HL-60 (cell line): ENCODE measurements around the gene CCDC88C.

Experiments
- DNase-seq, 2 experiments: peaks; one replicate each; pipeline ENCODE4 v3.0.0-alpha.2; 2010 to 2020; ENCODE audit warnings: low read depth in 1 of 2, low spot score in 1 of 2
- H3K27ac ChIP-seq: fragments of 250-450 bp; sonication (Bioruptor Pico); replicated peaks from 2 replicates; pipeline ENCODE4 v1.5.1; 2020; ENCODE audit warnings: mild to moderate bottlenecking, moderate library complexity
- H3K27me3 ChIP-seq: fragments of 250-450 bp; sonication (Bioruptor Pico); 2 replicates; pipeline ENCODE4 v1.5.1; 2021; ENCODE audit warnings: mild to moderate bottlenecking, moderate library complexity; ENCODE audit not compliant: insufficient read depth, poor library complexity, severe bottlenecking
- H3K4me3 ChIP-seq: replicated peaks from 2 replicates; pipeline ENCODE4 v1.5.1; 2011; ENCODE audit warnings: mild to moderate bottlenecking, control low read depth, low read length; ENCODE audit not compliant: insufficient read depth
- CTCF ChIP-seq: IDR thresholded peaks from one replicate; pipeline ENCODE4 v1.5.1; 2011; ENCODE audit warnings: low read length, control low read depth, inconsistent platforms; ENCODE audit not compliant: insufficient read depth
- GABPA ChIP-seq: IDR thresholded peaks from 2 replicates; pipeline ENCODE4 v1.6.1; 2012; ENCODE audit warnings: low read depth
- POLR2AphosphoS5 ChIP-seq: IDR thresholded peaks from 2 replicates; pipeline ENCODE4 v1.6.1; 2012; ENCODE audit warnings: low read depth
- REST ChIP-seq: IDR thresholded peaks from 2 replicates; pipeline ENCODE4 v1.6.1; 2012; ENCODE audit warnings: low read depth; ENCODE audit not compliant: insufficient replicate concordance
- SPI1 ChIP-seq: IDR thresholded peaks from 2 replicates; pipeline ENCODE4 v1.6.1; 2012; ENCODE audit warnings: low read depth, mild to moderate bottlenecking, borderline replicate concordance

The CCDC88C gene

GRCh38 chr14:91316761-91317160 is 100.9 kb downstream of the CCDC88C start:
- Histone ChIP-seq H3K27ac (peak overlapping the region; percentile 60), H3K27me3 (no peaks in the 10 kb centered on the region), H3K4me3 (no peak overlapping the region)
- DNase-seq = no peak
- TF ChIP-seq REST (no peak), CTCF (no peak), SPI1 (no peak), POLR2AphosphoS5 (no peak), GABPA (no peak)

GRCh38 chr14:91315844-91316267 is 101.8 kb downstream of the CCDC88C start:
- Histone ChIP-seq H3K27ac (peak overlapping the region; percentile 60), H3K4me3 (no peak overlapping the region), H3K27me3 (no peaks in the 10 kb centered on the region)
- no peak for TF ChIP-seq CTCF
- TF ChIP-seq GABPA = peak; percentile 67
- TF ChIP-seq SPI1 = peak; percentile 86; the same call in 1 of the 2 replicates
- peak; percentile 62 for TF ChIP-seq POLR2AphosphoS5
- no peak for TF ChIP-seq REST
- DNase-seq = peak; percentile 88 to 93

GRCh38 chr14:91313852-91314251 is 103.8 kb downstream of the CCDC88C start:
- H3K4me3 ChIP-seq = no peak overlapping the region
- DNase-seq = no peak
- TF ChIP-seq REST = no peak
- TF ChIP-seq CTCF = no peak
- TF ChIP-seq GABPA = no peak
- TF ChIP-seq SPI1 = no peak
- H3K27me3 ChIP-seq = no peaks in the 10 kb centered on the region
- no peak overlapping the region for H3K27ac ChIP-seq
